Skin epidermis (tissue), 12 donors: ENCODE data around the gene CABP1.
A peak's percentile ranks its signal among the peaks of the same experiment; 100 is the strongest.

Experiments
- H3K27ac ChIP-seq, 21 experiments: fragments of 200-600 bp; sonication (generic) in 11 of 21; one replicate each; pipeline ENCODE4 v1.5.0; 2020; ENCODE audit warnings: mild to moderate bottlenecking in 3 of 21, inconsistent platforms in 2 of 21, moderate library complexity in 2 of 21
- H3K4me3 ChIP-seq, 7 experiments: fragments of 200-600 bp; sonication (generic) in 2 of 7; one replicate each; pipeline ENCODE4 v1.5.0; 2020; ENCODE audit warnings: inconsistent platforms in 2 of 7, mild to moderate bottlenecking in 2 of 7, moderate library complexity in 1 of 7

The CABP1 gene

GRCh38 chr12:120713861-120714482 is 73.5 kb downstream of the CABP1 start:
- no peak overlapping the region for H3K4me3 ChIP-seq
- peak overlapping the region in 1 of 21 experiments; percentile 9 for H3K27ac ChIP-seq
